Liver (tissue), 10 donors: ENCODE data around the gene ACMSD. TPM values are rescaled to one million over a fixed set of nuclear protein-coding genes. Genes with fewer than 3 reads are reported as not detected.

Experiments
- DNase-seq: peaks from one replicate; pipeline ENCODE4 v3.0.0-alpha.2; 2017; ENCODE audit warnings: low spot score
- H3K27ac ChIP-seq, 2 donors: one replicate each; pipeline ENCODE4 v1.7.0; 2013; ENCODE audit warnings: inconsistent platforms in 2 of 2, low read length in 2 of 2, control low read depth in 1 of 2, low read depth in 1 of 2, mild to moderate bottlenecking in 1 of 2
- H3K27me3 ChIP-seq, 4 donors: one replicate each; pipeline versions ENCODE4 v1.6.1 to v1.7.0; 2013; ENCODE audit warnings: low read length in 3 of 4, inconsistent platforms in 1 of 4, mild to moderate bottlenecking in 1 of 4, moderate library complexity in 1 of 4; ENCODE audit not compliant: control insufficient read depth in 4 of 4, insufficient read depth in 4 of 4
- H3K36me3 ChIP-seq, 4 donors: one replicate each; pipeline versions ENCODE4 v1.6.1 to v1.7.0; 2013; ENCODE audit warnings: low read length in 3 of 4, mild to moderate bottlenecking in 3 of 4, low read depth in 1 of 4, moderate library complexity in 1 of 4; ENCODE audit not compliant: control insufficient read depth in 4 of 4, insufficient read depth in 3 of 4
- H3K4me1 ChIP-seq, 4 donors: one replicate each; pipeline versions ENCODE4 v1.6.1 to v1.7.0; 2013; ENCODE audit warnings: low read length in 3 of 4, mild to moderate bottlenecking in 3 of 4, moderate library complexity in 1 of 4; ENCODE audit not compliant: control insufficient read depth in 4 of 4, insufficient read depth in 4 of 4
- H3K4me3 ChIP-seq, 3 donors: one replicate each; pipeline versions ENCODE4 v1.6.1 to v1.7.0; 2013; ENCODE audit warnings: low read length in 3 of 3, control low read depth in 1 of 3, low read depth in 1 of 3, mild to moderate bottlenecking in 1 of 3
- H3K9ac ChIP-seq, 2 donors: one replicate each; pipeline ENCODE4 v1.7.0; 2013; ENCODE audit warnings: low read length in 2 of 2, mild to moderate bottlenecking in 2 of 2, moderate library complexity in 2 of 2, control low read depth in 1 of 2, low read depth in 1 of 2
- H3K9me3 ChIP-seq, 4 donors: one replicate each; pipeline versions ENCODE4 v1.6.1 to v1.7.0; 2013; ENCODE audit warnings: low read length in 3 of 4; ENCODE audit not compliant: control insufficient read depth in 4 of 4
- ATF3 ChIP-seq: IDR thresholded peaks from 2 replicates; pipeline ENCODE4 v1.6.1; 2016; ENCODE audit warnings: antibody characterized with exemption
- FOXA2 ChIP-seq: IDR thresholded peaks from 2 replicates; pipeline ENCODE4 v1.6.1; 2016; ENCODE audit warnings: antibody characterized with exemption
- GABPA ChIP-seq, 2 donors: IDR thresholded peaks in 1 of 2; conservative IDR thresholded peaks in 1 of 2; 2 replicates each; pipeline ENCODE4 v1.6.1; 2016; ENCODE audit warnings: antibody characterized with exemption in 2 of 2, mild to moderate bottlenecking in 1 of 2, moderate library complexity in 1 of 2
- HNF4A ChIP-seq, 2 donors: conservative IDR thresholded peaks; 2 replicates each; pipeline ENCODE4 v1.6.1; 2016; ENCODE audit warnings: antibody characterized with exemption in 2 of 2, mild to moderate bottlenecking in 2 of 2
- NR2F2 ChIP-seq: IDR thresholded peaks from 2 replicates; pipeline ENCODE4 v1.6.1; 2016; ENCODE audit warnings: antibody characterized with exemption
- RAD21 ChIP-seq, 2 donors: IDR thresholded peaks; 2 replicates each; pipeline ENCODE4 v1.6.1; 2016; ENCODE audit warnings: antibody characterized with exemption in 2 of 2, mild to moderate bottlenecking in 2 of 2
- REST ChIP-seq: IDR thresholded peaks from 2 replicates; pipeline ENCODE4 v1.6.1; 2016; ENCODE audit warnings: antibody characterized with exemption, mild to moderate bottlenecking
- RXRA ChIP-seq, 2 donors: IDR thresholded peaks; 2 replicates each; pipeline ENCODE4 v1.6.1; 2017 to 2018; ENCODE audit warnings: antibody characterized with exemption in 2 of 2, mild to moderate bottlenecking in 1 of 2
- SP1 ChIP-seq: IDR thresholded peaks from 2 replicates; pipeline ENCODE4 v1.6.1; 2018; ENCODE audit warnings: antibody characterized with exemption, mild to moderate bottlenecking
- TAF1 ChIP-seq: conservative IDR thresholded peaks from 2 replicates; pipeline ENCODE4 v1.6.1; 2016; ENCODE audit warnings: antibody characterized with exemption, mild to moderate bottlenecking
- YY1 ChIP-seq: IDR thresholded peaks from 2 replicates; pipeline ENCODE4 v1.6.1; 2016; ENCODE audit warnings: antibody characterized with exemption, mild to moderate bottlenecking
- ZBTB33 ChIP-seq: IDR thresholded peaks from 2 replicates; pipeline ENCODE4 v1.6.1; 2016; ENCODE audit warnings: antibody characterized with exemption
- WGBS: extraction: QIAGEN DNeasy Blood & Tissue Kit; methylation state at CpG from one replicate; pipeline ENCODE4 v1.1.7; 2013; 5-methylcytosine and 5-hydroxymethylcytosine counted together
- polyA plus RNA-seq, 2 donors: library from polyadenylated mRNA; stranded (reverse) in 1 of 2; unstranded in 1 of 2; fragments of 200-250 nt in 1 of 2; fragments of >200 nt in 1 of 2; fragmentation: Nextera tagmentation in 1 of 2; extraction: Ambion mirVana in 1 of 2; gene quantifications; one replicate each; pipeline versions ENCODE4 v1.2.1 to v1.2.3, GENCODE V29; 2013 to 2015
- small RNA-seq: library from RNA; depleted of rRNA; stranded (forward); fragments of <200 nt; gene quantifications from one replicate; pipeline ENCODE3, GENCODE V24; 2014
- total RNA-seq, 2 donors: library from RNA; depleted of rRNA; stranded (reverse); fragments of >200 nt; gene quantifications; one replicate each; pipeline ENCODE4 v1.2.3, GENCODE V29; 2014
- donor health status: healthy.
- donor health status: healthy.
- donor health status: healthy.
- donor health status: healthy.
- donor health status: healthy.

The ACMSD gene
- total and polyA plus RNA-seq, 4 donors = 11.9 to 91.4 (median 75.8) TPM

- H3K27ac ChIP-seq = no peak overlapping the region
- no peaks in the 10 kb centered on the region for H3K27me3 ChIP-seq
- H3K36me3 ChIP-seq = peaks cover 6 to 55% (median 37%) of the 10 kb centered on the region in 4 donors
- 90% methylated on average over 7 of the region's 7 CpGs for WGBS
- TF ChIP-seq ATF3 (no peak), TAF1 (no peak), RAD21 (IDR thresholded peaks at IDR 0.05) (no peak), YY1 (no peak), REST (no peak), SP1 (no peak), ZBTB33 (no peak), RXRA (IDR thresholded peaks at IDR 0.05) (no peak), GABPA (IDR thresholded peaks at IDR 0.05 in 1 of 2, conservative IDR thresholded peaks at IDR 0.05 in 1 of 2) (no peak)
- no peaks in the 10 kb centered on the region for H3K9me3 ChIP-seq
- H3K9ac ChIP-seq = no peak overlapping the region
- no peak for DNase-seq
- no peaks in the 10 kb centered on the region for H3K4me1 ChIP-seq
- no peak overlapping the region for H3K4me3 ChIP-seq
Measured at GRCh38 chr2:134949981-134950708, 111.7 kb downstream of the ACMSD start.

- no peaks in the 10 kb centered on the region for H3K9me3 ChIP-seq
- no peak overlapping the region for H3K27ac ChIP-seq
- WGBS = 91% methylated on average over 2 of the region's 2 CpGs
- DNase-seq = no peak
- no peak overlapping the region for H3K4me3 ChIP-seq
- H3K4me1 ChIP-seq = no peaks in the 10 kb centered on the region
- no peak overlapping the region for H3K9ac ChIP-seq
- no peaks in the 10 kb centered on the region for H3K27me3 ChIP-seq
- peaks cover 6 to 55% (median 38%) of the 10 kb centered on the region in 4 donors for H3K36me3 ChIP-seq
- TF ChIP-seq RXRA (IDR thresholded peaks at IDR 0.05) = no peak
- TF ChIP-seq NR2F2 = no peak
- no peak for TF ChIP-seq HNF4A (conservative IDR thresholded peaks at IDR 0.05)
- no peak for TF ChIP-seq FOXA2
- no peak for TF ChIP-seq ATF3
- no peak for TF ChIP-seq YY1
Measured at GRCh38 chr2:134950886-134951285, 112.5 kb downstream of the ACMSD start.

Small RNA genes within 50 kb of the gene (small RNA-seq; reads per million reads assigned to genes)
- gene AC110620.1 (not detected), gene MIR5590 (0.15 reads per million)

Other genes starting within 250 kb of the ACMSD start
- under 1 TPM; 0.17 to 0.33 TPM for gene TMEM163, start 119.6 kb upstream of the ACMSD start, total RNA-seq
- gene TMEM163, start 119.6 kb upstream of the ACMSD start, polyA plus RNA-seq = under 1 TPM; 0.08 to 0.48 TPM
- 10 to 100 TPM; 20.6 to 33.0 TPM for gene CCNT2, start 80.2 kb downstream of the ACMSD start, total RNA-seq
- 1 to 10 TPM; 6.0 to 9.1 TPM for gene CCNT2, start 80.2 kb downstream of the ACMSD start, polyA plus RNA-seq
- not detected for gene MAP3K19, start 208.8 kb downstream of the ACMSD start, total RNA-seq
- not detected for gene MAP3K19, start 208.8 kb downstream of the ACMSD start, polyA plus RNA-seq
- 10 to 100 TPM; 19.3 to 30.0 TPM for gene RAB3GAP1, start 213.7 kb downstream of the ACMSD start, total RNA-seq
- gene RAB3GAP1, start 213.7 kb downstream of the ACMSD start, polyA plus RNA-seq = 10 to 100 TPM in 1 of 2 donors, 1 to 10 TPM in 1; 8.8 to 10.8 TPM